Endometrium (tissue), 2 donors: ENCODE data around the gene CDH12.

ENCODE experiments used
- FAIRE-seq: peaks from 2 replicates; lab custom pipeline; 2012; peaks lifted over from hg19 to GRCh38; lab: Jason Lieb, UNC
- donor health status: control.
- donor health status: control.

CDH12 gene

GRCh38 chr5:22764736-22765135 lies 88.4 kb downstream of the CDH12 start:
- no peak for FAIRE-seq

DNA sequence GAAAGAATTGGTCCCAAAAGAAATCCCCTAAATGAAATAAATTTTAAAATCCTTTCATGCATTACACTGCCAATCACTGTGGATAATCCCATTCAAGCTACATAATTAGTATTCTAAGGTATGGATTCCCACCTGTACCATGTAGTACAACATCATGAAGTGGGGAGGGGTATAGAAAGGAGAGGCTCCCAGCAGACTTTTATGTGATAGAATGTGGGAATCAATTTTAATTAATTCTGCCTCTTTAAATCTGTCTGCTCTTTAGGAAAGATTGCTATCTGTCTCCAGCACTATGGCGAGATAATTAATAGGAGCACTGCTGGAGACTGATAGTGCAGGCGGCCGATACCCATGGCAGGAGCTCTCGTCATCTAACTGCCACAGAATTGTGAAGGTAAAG lies 95.4 kb downstream of the CDH12 start:
- no peak for FAIRE-seq

GRCh38 chr5:22754155-22754554 lies 99.0 kb downstream of the CDH12 start:
- no peak for FAIRE-seq

GRCh38 chr5:22751536-22751935 lies 101.6 kb downstream of the CDH12 start:
- no peak for FAIRE-seq

- FAIRE-seq, result no peak
Measured at GRCh38 chr5:22736443-22737003, 116.6 kb downstream of the CDH12 start.

- no peak for FAIRE-seq
Measured at GRCh38 chr5:22734907-22735306, 118.2 kb downstream of the CDH12 start.

GRCh38 chr5:22728610-22729009 lies 124.5 kb downstream of the CDH12 start:
- no peak for FAIRE-seq

DNA sequence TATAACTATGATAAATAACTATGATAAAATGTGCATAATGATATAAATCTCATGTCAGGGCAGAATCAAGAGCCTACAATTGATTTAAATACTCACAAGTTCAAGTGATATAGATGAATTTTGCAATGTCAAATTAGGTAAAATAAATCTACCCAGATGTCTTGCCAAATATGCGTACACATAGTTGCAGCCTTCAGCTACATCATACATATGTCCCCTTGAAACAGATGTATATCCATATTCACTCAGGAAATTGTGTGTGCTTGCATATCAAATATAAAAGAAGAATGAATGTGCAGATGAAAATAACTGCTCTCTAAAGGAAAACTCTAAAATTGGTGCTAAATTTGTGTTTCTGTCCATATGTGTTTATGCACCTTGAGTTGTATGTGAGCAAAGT lies 130.7 kb downstream of the CDH12 start:
- FAIRE-seq, result no peak

- FAIRE-seq, result no peak
Measured at GRCh38 chr5:22722056-22722455, 131.1 kb downstream of the CDH12 start.

DNA sequence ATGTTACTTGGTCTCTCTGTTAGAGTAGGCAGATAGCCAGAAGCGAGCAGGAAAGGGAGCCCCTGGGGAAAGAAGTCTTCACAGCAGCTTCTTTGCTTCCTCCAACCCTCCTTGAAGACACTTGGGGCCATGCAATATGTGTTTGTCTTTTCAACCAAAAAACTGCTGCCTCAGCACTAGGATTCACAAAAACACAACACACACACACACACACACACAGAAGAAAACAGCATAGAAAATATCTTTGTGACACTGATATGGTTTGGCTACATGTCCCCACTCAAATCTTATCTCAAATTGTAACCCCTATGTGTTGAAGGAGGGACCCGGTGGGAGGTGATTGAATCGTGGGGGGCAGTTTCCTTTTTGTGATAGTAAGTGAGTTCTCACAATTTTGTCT lies 133.3 kb downstream of the CDH12 start:
- no peak for FAIRE-seq

DNA sequence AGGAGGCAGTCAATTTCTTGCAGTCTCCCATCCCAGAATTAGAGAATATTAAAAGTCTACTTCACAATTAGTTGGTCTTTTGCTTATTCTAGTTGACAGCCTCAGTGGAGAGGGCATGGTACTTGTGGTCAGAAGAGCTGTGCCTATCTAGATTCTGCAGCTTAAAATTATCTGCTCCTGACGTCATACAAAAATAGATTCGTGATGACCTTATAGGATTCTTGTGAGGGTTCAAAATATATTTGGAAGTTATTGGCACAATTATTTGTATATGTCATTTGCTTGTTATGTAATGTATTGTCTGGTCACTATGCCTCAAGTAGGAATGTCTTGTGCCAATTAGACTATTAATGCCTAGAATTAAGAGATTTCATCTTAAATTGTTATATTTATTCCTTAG lies 142.5 kb downstream of the CDH12 start:
- no peak for FAIRE-seq

GRCh38 chr5:22709743-22710142 lies 143.4 kb downstream of the CDH12 start:
- FAIRE-seq, result no peak

- no peak for FAIRE-seq
Measured at GRCh38 chr5:22708770-22709328, 144.3 kb downstream of the CDH12 start.

DNA sequence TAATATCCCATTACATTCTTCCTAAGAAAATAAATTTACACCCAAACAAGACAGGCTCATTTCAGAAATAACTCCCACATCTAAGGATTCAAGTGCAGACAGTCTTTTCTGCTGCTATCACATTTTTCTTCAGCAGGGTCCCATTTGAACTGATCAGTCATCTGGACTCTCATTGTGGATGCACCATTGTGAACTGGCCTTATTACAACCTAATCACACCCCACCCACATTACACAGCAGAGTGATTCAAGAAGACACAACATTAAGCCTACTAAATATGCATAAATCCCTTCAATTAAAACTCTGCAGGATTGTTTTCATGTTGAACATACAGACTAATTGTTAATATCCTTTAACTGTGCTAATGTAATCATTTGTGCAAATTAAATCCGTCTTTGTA lies 146.2 kb downstream of the CDH12 start:
- FAIRE-seq, result no peak

DNA sequence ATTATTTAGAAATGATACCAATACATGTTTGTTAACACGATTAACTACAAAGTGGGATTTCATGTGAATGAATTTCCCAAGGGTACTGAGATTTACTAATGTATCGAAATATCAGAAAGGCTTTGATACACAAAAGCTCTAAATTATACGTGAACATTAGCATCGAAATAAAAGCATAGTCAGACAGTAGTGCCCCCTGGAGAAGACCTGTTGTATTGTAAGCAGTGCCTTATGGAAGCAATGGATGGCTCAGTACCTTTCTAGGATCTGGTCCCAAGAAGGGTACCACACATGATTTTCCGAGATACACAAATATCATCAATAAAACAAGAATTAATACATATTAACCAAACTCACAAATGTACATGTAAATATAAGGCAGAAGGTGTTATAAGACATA lies 153.8 kb downstream of the CDH12 start:
- FAIRE-seq, result no peak

DNA sequence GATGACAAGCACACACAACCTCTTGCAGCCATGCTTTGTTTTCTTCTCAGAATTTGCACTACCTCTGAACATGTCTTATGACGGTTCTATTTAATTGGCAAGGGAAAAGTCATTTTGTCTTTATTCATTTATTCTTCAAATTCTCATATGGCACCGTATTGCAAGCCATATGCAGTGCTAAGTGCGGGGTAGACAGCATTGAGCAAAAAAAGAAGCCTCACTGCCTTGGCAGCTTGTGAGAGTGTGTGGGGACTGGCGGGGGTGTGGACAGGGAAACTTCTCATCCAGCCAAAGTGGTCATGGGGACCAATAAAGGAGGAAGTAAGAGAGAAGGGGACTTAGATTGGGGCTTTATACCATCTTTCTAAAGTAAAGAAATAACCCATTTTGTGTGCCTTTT lies 160.0 kb downstream of the CDH12 start:
- FAIRE-seq, result no peak

GRCh38 chr5:22683050-22683449 lies 170.1 kb downstream of the CDH12 start:
- no peak for FAIRE-seq

- FAIRE-seq, result no peak
Measured at GRCh38 chr5:22678886-22679285, 174.3 kb downstream of the CDH12 start.

GRCh38 chr5:22673131-22673530 lies 180.0 kb downstream of the CDH12 start:
- FAIRE-seq, result no peak

DNA sequence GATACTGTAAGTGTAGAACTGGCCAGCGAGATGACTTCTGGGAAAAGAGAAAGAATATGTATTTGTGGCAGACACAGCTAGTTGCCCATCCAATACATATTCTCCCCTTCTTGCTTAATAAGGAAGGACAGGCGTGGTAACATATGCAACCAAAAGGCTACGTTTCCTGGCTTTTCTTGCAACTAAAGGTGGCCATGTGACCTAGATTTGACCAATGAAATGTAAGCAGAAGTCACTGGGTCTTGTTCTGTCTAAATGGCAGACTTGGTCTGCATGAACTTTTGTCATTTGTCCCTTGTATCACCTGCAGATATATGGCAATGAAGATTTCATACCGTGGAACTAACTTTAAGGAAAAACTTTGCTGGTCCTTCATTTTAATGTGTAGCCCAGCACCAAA lies 183.8 kb downstream of the CDH12 start:
- no peak for FAIRE-seq

DNA sequence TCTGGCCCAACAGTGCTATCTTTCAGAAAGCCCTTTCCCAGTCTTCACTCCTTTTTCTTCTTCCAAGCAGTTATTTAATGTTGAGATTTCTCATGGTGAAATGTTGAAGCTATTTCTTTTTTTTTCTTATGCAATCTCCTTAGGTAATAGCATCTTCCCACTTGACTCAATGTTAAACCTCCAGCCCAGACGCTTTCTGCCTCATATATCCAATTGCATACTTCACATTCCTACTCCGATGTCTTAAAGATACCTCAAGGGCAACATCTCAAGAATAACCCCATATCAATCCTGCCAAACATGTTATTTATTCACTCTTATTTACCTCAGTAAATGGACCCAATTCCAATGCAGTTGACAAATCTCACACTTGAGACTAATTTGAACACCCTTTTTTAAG lies 187.3 kb downstream of the CDH12 start:
- no peak for FAIRE-seq

DNA sequence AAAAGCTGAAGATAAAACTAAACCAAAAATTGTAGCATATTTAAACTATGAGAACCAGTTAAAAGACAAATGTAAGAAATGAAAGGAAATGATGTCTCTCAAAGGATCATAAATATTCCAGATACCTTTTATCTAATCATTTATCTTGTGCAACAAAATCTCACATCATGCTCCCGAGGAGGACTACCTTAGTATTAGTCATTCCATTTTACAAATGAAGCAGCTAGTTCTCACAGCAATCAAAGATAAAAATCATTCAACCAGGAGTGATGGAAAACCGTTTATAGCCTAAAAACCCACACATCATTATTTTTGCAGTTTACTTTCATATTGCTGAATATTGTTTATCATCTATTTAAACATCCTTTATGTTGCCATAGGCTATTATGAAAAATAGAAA lies 190.0 kb downstream of the CDH12 start:
- FAIRE-seq, result no peak

DNA sequence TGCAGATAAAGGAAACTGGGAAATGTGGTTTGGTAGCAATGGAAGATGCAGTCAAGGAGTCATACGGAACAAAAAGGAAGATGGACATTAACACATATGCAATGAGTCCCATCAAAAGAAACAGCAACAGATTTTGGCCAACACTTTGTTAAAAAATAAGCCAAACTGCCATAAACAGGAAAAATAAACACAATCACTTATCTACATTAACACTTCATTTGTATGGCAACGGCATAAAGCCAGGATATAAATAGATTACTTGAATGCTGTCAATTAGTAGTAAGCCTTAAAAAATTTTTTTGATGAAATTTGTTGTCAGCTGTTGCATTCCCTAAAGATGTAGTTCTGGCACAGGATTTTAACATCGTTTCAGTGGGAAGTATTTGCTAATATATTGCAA lies 190.8 kb downstream of the CDH12 start:
- FAIRE-seq, result no peak

- FAIRE-seq, result no peak
Measured at GRCh38 chr5:22651355-22651754, 201.8 kb downstream of the CDH12 start.

DNA sequence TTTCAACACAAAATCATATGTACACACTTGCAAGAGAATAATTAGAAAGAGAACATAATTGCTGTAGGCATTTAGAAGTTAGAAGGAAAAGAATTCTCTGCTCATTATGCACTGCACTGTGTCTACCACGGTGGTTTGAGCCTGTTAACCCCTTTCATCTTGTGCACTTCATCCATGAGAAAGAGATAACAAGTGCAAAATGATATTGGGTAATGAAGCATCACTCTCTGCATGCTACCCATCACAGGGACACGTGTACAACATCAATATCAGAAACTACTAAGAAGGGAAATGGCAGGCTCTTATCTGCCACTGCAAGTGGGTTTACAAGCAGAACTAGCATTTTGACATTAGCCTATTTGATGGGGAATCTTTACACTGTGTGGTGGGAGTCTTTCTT lies 202.6 kb downstream of the CDH12 start:
- no peak for FAIRE-seq
